Measurements from ENCODE around the gene TAAR2.

DNA sequence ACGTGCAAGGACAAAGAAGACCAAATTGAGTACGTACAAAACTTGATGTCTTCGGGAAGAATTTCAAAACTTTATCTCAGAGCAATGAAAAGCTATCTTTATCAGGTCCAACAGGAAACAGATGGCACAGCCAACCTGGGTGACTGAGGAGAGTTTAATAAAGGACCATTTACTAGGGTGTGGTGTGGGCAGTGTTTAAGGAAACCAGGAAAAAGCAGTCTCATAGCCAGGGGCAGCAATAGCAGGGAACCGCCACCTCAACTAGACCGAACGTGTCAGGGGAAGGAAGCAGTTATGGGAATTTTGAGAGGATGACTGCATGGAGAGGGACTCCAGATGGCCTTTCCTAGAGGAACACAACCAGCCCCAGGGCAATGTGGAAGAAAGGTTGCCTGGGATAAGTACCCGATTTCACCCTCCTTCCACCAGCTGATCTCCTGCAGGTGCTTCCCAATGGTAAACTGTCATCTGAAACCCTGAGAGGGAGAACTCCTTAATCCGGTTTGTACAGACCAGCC lies 19.4 kb downstream of the TAAR2 start:
- no peak for TF ChIP-seq POLR2AphosphoS5 (IDR thresholded peaks at IDR 0.05)
- TF ChIP-seq, protein P1, sequence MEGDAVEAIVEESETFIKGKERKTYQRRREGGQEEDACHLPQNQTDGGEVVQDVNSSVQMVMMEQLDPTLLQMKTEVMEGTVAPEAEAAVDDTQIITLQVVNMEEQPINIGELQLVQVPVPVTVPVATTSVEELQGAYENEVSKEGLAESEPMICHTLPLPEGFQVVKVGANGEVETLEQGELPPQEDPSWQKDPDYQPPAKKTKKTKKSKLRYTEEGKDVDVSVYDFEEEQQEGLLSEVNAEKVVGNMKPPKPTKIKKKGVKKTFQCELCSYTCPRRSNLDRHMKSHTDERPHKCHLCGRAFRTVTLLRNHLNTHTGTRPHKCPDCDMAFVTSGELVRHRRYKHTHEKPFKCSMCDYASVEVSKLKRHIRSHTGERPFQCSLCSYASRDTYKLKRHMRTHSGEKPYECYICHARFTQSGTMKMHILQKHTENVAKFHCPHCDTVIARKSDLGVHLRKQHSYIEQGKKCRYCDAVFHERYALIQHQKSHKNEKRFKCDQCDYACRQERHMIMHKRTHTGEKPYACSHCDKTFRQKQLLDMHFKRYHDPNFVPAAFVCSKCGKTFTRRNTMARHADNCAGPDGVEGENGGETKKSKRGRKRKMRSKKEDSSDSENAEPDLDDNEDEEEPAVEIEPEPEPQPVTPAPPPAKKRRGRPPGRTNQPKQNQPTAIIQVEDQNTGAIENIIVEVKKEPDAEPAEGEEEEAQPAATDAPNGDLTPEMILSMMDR (IDR thresholded peaks at IDR 0.05 in 8 of 11, conservative IDR thresholded peaks at IDR 0.05 in 3 of 11): no peak
